SK-N-MC (cell line): ENCODE measurements around the gene ETFA.

Source experiments
- DNase-seq: peaks from one replicate; pipeline ENCODE4 v3.0.0-alpha.2; 2011; ENCODE audit warnings: low read depth, low spot score
- H3K27ac ChIP-seq: fragments of 200-600 bp; sonication (generic); 2 replicates; pipeline ENCODE4 v1.5.1; 2016; ENCODE audit warnings: mixed run types
- H3K36me3 ChIP-seq: fragments of 200-600 bp; sonication (generic); 2 replicates; pipeline ENCODE4 v1.6.1; 2017; ENCODE audit warnings: antibody characterized with exemption, low read length, mixed read lengths; ENCODE audit not compliant: insufficient read depth
- H3K4me3 ChIP-seq: fragments of 200-600 bp; sonication (generic); 2 replicates; pipeline ENCODE4 v1.5.1; 2016
- H3K9ac ChIP-seq: fragments of 200-600 bp; sonication (generic); 2 replicates; pipeline ENCODE4 v1.8.0; 2017; ENCODE audit warnings: mixed run types, mixed read lengths; ENCODE audit not compliant: insufficient read length
- H3K9me3 ChIP-seq: fragments of 200-600 bp; sonication (generic); 2 replicates; pipeline ENCODE4 v1.6.1; 2017; ENCODE audit warnings: low read depth, mild to moderate bottlenecking, antibody characterized with exemption, low read length, moderate library complexity, mixed read lengths
- EZH2 ChIP-seq: fragments of 200-600 bp; sonication (generic); IDR thresholded peaks from one replicate; pipeline ENCODE4 v1.6.1; 2017; ENCODE audit warnings: antibody characterized with exemption
- FOXP2 ChIP-seq: optimal IDR thresholded peaks from 2 replicates; pipeline ENCODE3; 2011; ENCODE audit warnings: mild to moderate bottlenecking, moderate library complexity; ENCODE audit not compliant: insufficient read depth; ENCODE audit errors: extremely low read length, control extremely low read depth
- POLR2AphosphoS5 ChIP-seq: IDR thresholded peaks from 2 replicates; pipeline ENCODE4 v1.6.1; 2012; ENCODE audit warnings: mild to moderate bottlenecking, low read depth, low read length, borderline replicate concordance

The ETFA gene

GRCh38 chr15:76223521-76223920 lies 87.7 kb downstream of the ETFA start:
- TF ChIP-seq POLR2AphosphoS5 (no peak), FOXP2 (no peak), EZH2 (no peak)
- Histone ChIP-seq H3K4me3 (no peak overlapping the region), H3K9ac (no peak overlapping the region), H3K27ac (no peak overlapping the region), H3K9me3 (no peaks in the 10 kb centered on the region; the same call in 1 of the 2 replicates), H3K36me3 (no peaks in the 10 kb centered on the region)
- no peak for DNase-seq

GRCh38 chr15:76222159-76222558 lies 89.1 kb downstream of the ETFA start:
- DNase-seq: no peak
- Histone ChIP-seq H3K9ac (no peak overlapping the region), H3K27ac (no peak overlapping the region), H3K36me3 (no peaks in the 10 kb centered on the region), H3K4me3 (no peak overlapping the region), H3K9me3 (no peaks in the 10 kb centered on the region; the same call in 1 of the 2 replicates)
- TF ChIP-seq POLR2AphosphoS5 (no peak), EZH2 (no peak), FOXP2 (no peak)

- DNase-seq: no peak
- no peaks in the 10 kb centered on the region; the same call in 1 of the 2 replicates for H3K9me3 ChIP-seq
- TF ChIP-seq POLR2AphosphoS5: no peak
- TF ChIP-seq FOXP2: no peak
- no peak for TF ChIP-seq EZH2
- H3K9ac ChIP-seq: no peak overlapping the region
- no peak overlapping the region for H3K27ac ChIP-seq
- no peak overlapping the region for H3K4me3 ChIP-seq
- no peaks in the 10 kb centered on the region for H3K36me3 ChIP-seq
Observed at GRCh38 chr15:76221085-76221767, 90.0 kb downstream of the ETFA start.

- DNase-seq: no peak
- H3K9ac ChIP-seq: no peak overlapping the region
- no peak overlapping the region for H3K4me3 ChIP-seq
- no peaks in the 10 kb centered on the region; the same call in 1 of the 2 replicates for H3K9me3 ChIP-seq
- TF ChIP-seq FOXP2: no peak
- no peak for TF ChIP-seq POLR2AphosphoS5
- no peak for TF ChIP-seq EZH2
- no peak overlapping the region for H3K27ac ChIP-seq
- no peaks in the 10 kb centered on the region for H3K36me3 ChIP-seq
Observed at GRCh38 chr15:76217882-76218217, 93.4 kb downstream of the ETFA start.

- no peak for DNase-seq
- H3K27ac ChIP-seq: no peak overlapping the region
- TF ChIP-seq POLR2AphosphoS5: no peak
- no peak for TF ChIP-seq FOXP2
- TF ChIP-seq EZH2: no peak
- no peaks in the 10 kb centered on the region for H3K36me3 ChIP-seq
- H3K9me3 ChIP-seq: no peaks in the 10 kb centered on the region; the same call in 1 of the 2 replicates
- H3K4me3 ChIP-seq: no peak overlapping the region
- no peak overlapping the region for H3K9ac ChIP-seq
Observed at GRCh38 chr15:76217029-76217881, 94.0 kb downstream of the ETFA start.

GRCh38 chr15:76215634-76216033 lies 95.6 kb downstream of the ETFA start:
- no peaks in the 10 kb centered on the region for H3K36me3 ChIP-seq
- no peak overlapping the region for H3K9ac ChIP-seq
- no peak overlapping the region for H3K4me3 ChIP-seq
- no peak for DNase-seq
- H3K9me3 ChIP-seq: no peaks in the 10 kb centered on the region; the same call in 1 of the 2 replicates
- TF ChIP-seq FOXP2 (no peak), POLR2AphosphoS5 (no peak), EZH2 (no peak)
- H3K27ac ChIP-seq: no peak overlapping the region

- TF ChIP-seq FOXP2: no peak
- no peak for TF ChIP-seq POLR2AphosphoS5
- TF ChIP-seq EZH2: no peak
Observed at GRCh38 chr15:76209942-76210341, 101.3 kb downstream of the ETFA start.

GRCh38 chr15:76209523-76209922 lies 101.7 kb downstream of the ETFA start:
- no peaks in the 10 kb centered on the region for H3K9me3 ChIP-seq
- no peaks in the 10 kb centered on the region for H3K36me3 ChIP-seq
- TF ChIP-seq FOXP2 (no peak), POLR2AphosphoS5 (no peak), EZH2 (no peak)
- H3K9ac ChIP-seq: no peak overlapping the region
- no peak for DNase-seq
- H3K27ac ChIP-seq: no peak overlapping the region
- no peak overlapping the region for H3K4me3 ChIP-seq

More at GRCh38 chr15:76209942-76210341, 101.3 kb downstream of the ETFA start:
- DNase-seq: no peak
- Histone ChIP-seq H3K4me3 (no peak overlapping the region), H3K9me3 (no peaks in the 10 kb centered on the region), H3K27ac (no peak overlapping the region; the same call in 1 of the 2 replicates), H3K36me3 (no peaks in the 10 kb centered on the region), H3K9ac (no peak overlapping the region)
